Gastroesophageal sphincter (tissue), 2 donors: ENCODE data around the gene SDK1.

Source experiments
- POLR2A ChIP-seq, 2 donors: fragments of 450-650 bp; IDR thresholded peaks; one replicate each; pipeline ENCODE4 v1.6.1; 2017; ENCODE audit warnings: antibody characterized with exemption in 2 of 2, mild to moderate bottlenecking in 2 of 2, moderate library complexity in 1 of 2
- POLR2AphosphoS5 ChIP-seq: sonication (generic); formaldehyde crosslinking; IDR thresholded peaks from one replicate; pipeline ENCODE4 v1.6.1; 2017; ENCODE audit warnings: antibody characterized with exemption

DNA sequence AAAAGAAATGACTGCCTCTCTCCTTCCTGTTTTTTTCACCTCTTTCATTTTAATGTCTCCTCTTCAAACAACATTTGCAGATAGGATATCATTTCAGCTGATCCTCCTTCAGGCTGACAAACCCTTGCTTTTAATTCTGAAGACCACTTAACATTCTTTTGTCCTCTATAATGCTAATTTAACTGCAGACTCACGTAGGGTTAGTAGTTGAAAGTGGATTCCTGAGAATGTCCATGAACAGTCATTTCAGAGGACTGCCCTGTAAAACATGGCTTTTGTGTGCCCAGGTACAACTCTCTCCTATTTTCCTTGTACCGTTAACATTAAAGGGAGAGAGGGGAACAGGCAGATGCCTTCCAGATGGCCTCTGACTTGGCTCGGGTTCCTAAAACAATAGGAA, 524.4 kb downstream of the SDK1 start:
- TF ChIP-seq POLR2A (IDR thresholded peaks at IDR 0.05) (no peak), POLR2AphosphoS5 (no peak)
